Fibroblast of peridontal ligament (primary cell): ENCODE results near the gene LTBR.

Source experiments
- DNase-seq: peaks from one replicate; pipeline ENCODE4 v3.0.0-alpha.2; 2010; ENCODE audit errors: extremely low read depth

Gene LTBR

GRCh38 chr12:6367969-6368892, 15.7 kb upstream of the LTBR start:
- no peak for DNase-seq

DNA sequence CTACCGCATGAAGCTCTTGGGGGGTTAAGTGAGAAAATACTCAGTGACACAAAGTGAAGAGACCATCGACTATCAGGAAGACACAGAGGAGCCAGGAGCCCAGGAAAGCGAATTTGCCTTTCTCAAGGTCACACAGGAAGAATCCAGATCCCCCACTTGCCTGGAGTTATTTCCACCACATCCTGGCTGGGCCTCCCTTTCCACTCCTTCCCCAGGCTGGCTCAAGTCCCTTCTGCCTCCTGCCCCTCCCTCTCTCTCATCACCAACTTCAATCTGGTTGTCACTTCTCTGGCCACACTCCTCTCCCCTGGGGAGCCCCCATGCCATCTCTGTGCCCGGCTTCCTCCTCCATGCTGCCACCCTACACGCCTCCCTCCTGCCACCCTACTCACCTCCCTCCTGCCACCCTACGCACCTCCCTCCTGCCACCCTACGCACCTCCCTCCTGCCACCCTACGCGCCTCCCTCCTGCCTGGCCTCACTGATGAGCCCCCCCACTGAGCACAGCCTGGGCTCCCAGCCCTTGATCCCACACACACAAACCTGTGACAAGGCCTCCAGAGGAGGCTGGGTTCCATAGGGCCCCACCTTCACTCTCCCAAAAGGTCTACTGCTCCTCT, 14.9 kb upstream of the LTBR start:
- no peak for DNase-seq

DNA sequence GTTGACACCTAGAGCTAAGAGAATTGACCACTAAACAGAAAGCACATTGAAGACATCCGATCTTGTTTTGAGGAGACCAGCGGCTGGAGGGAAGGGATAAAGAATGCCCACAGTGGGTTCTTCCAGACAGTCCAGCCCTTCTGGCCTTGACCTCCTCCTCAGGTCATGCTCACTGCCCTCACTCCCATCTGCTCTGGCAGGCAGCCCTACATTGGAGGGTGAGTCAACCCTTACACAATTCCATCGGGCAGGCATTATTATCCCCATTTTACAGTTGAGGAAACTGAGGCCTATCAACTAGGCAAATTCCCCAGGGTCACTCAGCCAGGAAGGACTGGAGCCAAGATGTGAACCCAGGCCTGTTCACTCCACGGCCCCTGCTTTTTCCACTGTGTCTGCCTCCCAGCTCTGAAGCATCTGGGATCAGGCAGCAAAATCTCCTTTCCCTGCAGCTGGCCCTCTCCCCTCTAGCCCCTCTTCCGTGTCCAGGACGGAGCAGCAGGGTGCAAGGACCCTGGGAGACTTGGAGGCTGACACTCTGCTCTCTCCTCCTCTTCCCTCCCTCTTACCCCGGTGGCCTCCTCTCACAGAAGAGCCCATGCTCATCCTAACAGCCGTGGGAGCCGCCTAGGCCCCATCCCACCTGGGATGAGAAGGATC, 13.9 kb upstream of the LTBR start:
- peak; percentile 17 for DNase-seq

- no peak for DNase-seq
These were observed 13.4 kb upstream of the LTBR start for GRCh38 chr12:6370576-6370935.

DNA sequence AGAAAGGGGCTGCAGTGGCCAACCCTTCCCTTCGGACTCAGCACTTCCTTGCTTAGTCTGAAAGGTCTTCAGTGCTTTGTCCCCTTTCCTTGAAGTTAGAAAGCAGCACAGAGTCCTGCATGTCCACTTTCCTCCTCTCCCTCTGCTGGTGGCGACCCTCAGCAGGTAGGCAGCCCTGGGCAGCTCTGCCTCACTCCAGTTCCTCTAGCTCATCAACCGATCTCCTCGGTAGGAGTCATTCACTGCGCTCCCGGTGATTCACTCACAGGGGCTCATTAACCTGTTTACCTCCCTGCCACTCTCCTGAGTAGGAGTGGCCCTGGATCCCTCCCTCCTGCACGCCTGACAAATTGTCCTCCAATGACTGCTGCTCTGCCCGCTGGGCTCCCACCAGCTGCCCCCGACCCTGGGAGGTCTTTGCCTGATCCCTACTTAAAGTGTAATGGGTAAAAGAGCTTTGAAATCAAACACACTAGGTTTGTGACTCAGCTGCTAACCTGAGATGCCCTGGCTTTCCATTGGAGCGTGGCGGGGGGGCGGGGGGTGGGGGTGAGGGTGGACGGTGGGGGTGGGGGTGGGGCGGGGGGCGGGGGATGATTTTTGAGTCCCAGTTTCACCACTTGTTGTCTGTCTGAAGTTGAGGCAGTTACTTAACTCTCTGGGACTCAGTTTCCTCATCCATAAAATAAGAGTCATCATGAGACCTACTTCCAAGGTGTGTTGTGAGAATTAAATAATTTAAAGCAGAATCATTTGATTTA, 12.8 kb upstream of the LTBR start:
- no peak for DNase-seq

DNA sequence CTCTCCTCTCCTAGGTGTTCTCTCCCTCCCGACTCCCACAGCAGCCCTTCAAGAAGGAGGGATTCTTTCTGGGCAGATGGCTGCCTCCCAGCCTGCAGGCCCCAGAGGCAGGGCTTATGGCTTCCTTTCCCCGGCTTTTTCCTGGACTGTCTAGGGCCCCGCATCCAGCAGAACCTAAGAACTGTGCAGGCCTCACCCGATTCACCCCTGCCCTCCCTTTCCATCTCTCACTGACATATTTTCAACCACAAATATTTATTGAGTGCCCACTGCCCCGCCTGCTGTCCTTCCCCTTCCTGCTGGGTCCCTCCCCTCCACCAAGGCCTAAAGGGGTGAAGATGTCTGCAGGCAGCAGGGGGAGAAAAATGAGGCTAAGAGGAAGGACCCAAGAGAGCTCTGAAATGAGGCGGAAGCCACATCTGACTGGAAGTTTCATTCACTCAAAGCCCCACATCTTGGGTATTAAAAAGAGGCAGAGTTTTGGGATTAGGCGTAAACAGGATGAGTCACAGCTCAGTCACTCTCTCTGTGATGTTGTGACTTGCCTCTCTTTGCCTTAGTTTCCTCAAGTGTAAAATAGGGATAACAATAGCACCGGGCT, 11.5 kb upstream of the LTBR start:
- peak; percentile 83 for DNase-seq

GRCh38 chr12:6373022-6373787, 10.8 kb upstream of the LTBR start:
- no peak for DNase-seq

DNA sequence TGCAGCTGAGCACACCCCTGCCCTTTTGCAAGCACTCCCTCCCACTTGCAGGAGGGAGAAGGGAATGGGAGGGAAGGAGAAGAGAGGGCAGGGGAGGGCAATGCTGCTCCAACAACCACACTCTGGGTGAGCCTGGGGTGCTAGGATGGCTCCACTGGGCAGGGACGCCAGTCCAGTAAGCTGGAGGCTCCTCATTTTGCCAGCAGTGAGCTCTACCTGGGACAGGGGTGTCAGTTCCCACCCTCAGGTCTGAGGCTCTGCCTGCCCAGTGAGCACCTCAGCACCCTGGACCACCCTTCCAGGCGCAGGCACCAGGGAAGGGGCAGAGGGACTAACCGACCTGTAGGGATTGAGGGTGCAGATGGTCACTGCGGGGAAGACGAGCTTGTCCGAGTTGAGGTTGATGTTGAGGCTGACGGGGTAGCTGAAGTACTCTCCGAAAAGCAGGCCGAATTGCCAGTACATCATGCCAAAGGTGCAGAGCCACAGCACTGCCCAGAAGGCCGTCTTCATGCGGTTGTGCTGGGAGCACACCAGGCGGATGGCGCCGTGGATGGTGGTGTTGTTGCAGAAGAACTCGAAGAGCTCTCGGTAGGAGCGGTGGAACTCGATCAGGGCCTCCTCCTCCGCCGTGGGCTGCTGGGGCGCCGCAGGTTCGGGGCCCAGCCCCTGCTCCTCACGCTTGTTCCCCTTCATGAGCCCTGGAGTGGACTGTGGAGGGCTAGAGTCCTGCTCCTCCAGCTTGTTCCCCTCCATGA, 9.8 kb upstream of the LTBR start:
- no peak for DNase-seq

DNA sequence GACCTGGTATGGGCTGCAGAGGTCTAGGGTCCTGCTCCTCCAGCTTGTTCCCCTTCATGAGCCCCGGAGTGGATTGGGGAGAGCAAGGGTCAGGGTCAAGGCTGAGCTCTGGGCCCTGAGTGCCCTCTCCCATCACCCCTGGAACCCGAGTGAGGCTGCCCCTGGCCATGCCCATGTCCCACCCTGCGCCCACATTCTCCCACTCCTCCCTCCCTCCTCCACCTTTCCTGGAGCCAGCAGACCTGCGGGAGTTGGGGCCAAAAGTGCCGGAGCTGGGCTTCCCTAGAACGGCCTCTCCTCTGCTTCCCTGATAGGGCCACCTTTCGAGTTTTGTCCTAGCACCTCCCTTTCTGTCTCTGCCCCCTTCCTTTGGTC, 9.2 kb upstream of the LTBR start:
- DNase-seq, result no peak

- DNase-seq, result no peak
These were observed 8.5 kb upstream of the LTBR start, which contains the start of gene SCNN1A for GRCh38 chr12:6375269-6376078. TSS of gene SCNN1A (minus strand) at chr12:6375563. CDS start at chr12:6374783, 780 bp downstream.

GRCh38 chr12:6376079-6376869, 7.7 kb upstream of the LTBR start:
- DNase-seq, result peak; percentile 66

DNA sequence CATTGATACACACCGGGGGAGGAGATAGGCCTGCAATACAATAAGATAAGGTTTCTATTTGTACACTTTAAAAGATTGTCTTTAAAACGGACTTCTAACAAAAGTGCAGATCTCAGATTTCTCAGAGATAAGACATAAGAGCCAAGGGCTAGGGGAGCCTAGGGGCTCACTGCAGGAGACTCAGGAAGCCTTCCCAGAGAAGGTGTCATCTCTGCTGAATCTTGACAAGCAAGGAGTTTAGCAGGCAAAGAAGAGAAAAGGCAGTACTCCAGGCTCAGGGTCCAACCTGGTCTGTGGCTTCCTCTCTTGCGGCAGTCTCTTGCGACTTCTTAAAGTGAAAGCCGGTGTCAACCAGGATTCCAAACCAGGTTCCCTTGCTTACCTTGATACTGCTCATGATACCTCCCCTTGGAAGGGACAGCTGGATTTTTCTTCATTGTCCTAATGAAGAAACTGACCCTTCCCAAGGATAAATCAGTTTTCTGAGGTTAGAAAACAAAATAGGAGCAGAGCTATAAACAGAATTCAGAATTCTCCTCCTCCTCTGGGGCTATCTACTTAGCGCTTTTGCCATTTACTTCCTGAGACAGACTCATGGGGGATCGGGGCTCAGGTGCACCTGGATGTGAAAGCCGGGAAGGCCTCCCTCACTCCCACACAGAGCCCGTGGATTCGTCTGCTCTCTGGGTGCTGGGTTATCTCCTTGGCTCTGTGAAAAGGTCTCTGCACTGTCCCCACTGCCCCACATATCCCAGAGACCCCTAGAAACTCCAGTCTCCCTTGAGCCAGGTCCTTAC, 6.9 kb upstream of the LTBR start:
- DNase-seq, result no peak

GRCh38 chr12:6377667-6377994, 6.3 kb upstream of the LTBR start:
- no peak for DNase-seq

GRCh38 chr12:6378709-6379472, 5.1 kb upstream of the LTBR start:
- no peak for DNase-seq

GRCh38 chr12:6380141-6381121, 3.5 kb upstream of the LTBR start:
- peak; percentile 69 for DNase-seq

GRCh38 chr12:6382371-6382770, 1.6 kb upstream of the LTBR start:
- DNase-seq, result no peak
